HUES6 (cell line): Measurements from ENCODE around the gene PRKG2.

ENCODE experiments used
- H3K27ac ChIP-seq: 2 replicates; pipeline ENCODE4 v1.7.0; 2013; ENCODE audit warnings: low read depth, mild to moderate bottlenecking, low read length, inconsistent platforms
- H3K27me3 ChIP-seq: 2 replicates; pipeline ENCODE4 v1.6.1; 2013; ENCODE audit warnings: low read length; ENCODE audit not compliant: control insufficient read depth, insufficient read depth
- H3K36me3 ChIP-seq: 2 replicates; pipeline ENCODE4 v1.6.1; 2013; ENCODE audit warnings: low read length; ENCODE audit not compliant: control insufficient read depth, insufficient read depth
- H3K4me1 ChIP-seq: 2 replicates; pipeline ENCODE4 v1.6.1; 2013; ENCODE audit warnings: low read length; ENCODE audit not compliant: control insufficient read depth, insufficient read depth
- H3K4me3 ChIP-seq: 2 replicates; pipeline ENCODE4 v1.5.1; 2013; ENCODE audit warnings: low read depth, low read length
- H3K9ac ChIP-seq: one replicate; pipeline ENCODE4 v1.6.1; 2013; ENCODE audit warnings: mild to moderate bottlenecking, low read length
- H3K9me3 ChIP-seq: 2 replicates; pipeline ENCODE4 v1.6.1; 2013; ENCODE audit warnings: low read depth, low read length; ENCODE audit not compliant: control insufficient read depth, insufficient read depth

Gene PRKG2

DNA sequence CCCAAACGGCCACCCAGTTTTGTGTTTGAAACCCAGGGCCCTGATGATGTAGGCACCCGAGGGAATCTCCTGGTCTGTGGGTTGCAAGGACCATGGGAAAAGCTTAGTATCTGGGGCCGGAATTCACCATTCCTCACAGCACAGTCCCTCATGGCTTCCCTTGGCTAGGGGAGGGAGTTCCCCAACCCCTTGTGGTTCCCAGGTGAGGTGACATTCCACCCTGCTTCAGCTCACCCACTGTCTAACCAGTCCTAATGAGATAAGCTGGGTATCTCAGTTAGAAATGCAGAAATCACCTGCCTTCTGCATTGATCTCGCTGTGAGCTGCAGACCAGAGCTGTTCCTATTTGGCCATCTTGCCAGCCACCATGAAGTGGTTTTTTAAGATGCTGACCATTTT is 84.0 kb downstream of the PRKG2 start:
- Histone ChIP-seq H3K27me3 (no peaks in the 10 kb centered on the region), H3K4me1 (peaks cover 10% of the 10 kb centered on the region), H3K4me3 (no peak overlapping the region), H3K27ac (no peak overlapping the region), H3K9me3 (no peaks in the 10 kb centered on the region), H3K9ac (no peak overlapping the region), H3K36me3 (no peaks in the 10 kb centered on the region)

- H3K4me1 ChIP-seq, result peaks cover 10% of the 10 kb centered on the region
- H3K36me3 ChIP-seq, result no peaks in the 10 kb centered on the region
- H3K9ac ChIP-seq, result peak overlapping the region; percentile 31
- H3K27ac ChIP-seq, result no peak overlapping the region
- H3K27me3 ChIP-seq, result no peaks in the 10 kb centered on the region
- H3K4me3 ChIP-seq, result no peak overlapping the region
- no peaks in the 10 kb centered on the region for H3K9me3 ChIP-seq
These were observed 84.5 kb downstream of the PRKG2 start for GRCh38 chr4:81130569-81130968.

DNA sequence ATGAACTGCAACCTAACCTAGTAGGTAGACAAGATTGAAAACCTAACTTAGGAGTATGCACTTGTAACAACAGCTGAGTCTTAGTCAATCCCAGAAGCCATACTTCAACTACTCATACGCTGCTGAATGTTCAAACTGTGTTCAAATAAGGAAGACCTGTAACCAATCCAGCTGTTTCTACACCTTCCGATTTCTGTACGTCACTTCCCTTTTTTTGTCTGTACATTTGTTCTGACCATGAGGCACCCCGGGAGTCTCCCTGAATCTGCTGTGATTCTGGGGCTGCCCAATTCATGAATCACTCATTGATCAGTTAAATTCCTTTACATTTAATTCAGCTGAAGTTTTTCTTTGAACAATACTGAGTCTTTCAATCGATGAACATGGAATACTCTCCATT is 95.0 kb downstream of the PRKG2 start:
- no peaks in the 10 kb centered on the region for H3K4me1 ChIP-seq
- H3K9ac ChIP-seq, result no peak overlapping the region
- no peaks in the 10 kb centered on the region for H3K36me3 ChIP-seq
- no peak overlapping the region for H3K27ac ChIP-seq
- no peaks in the 10 kb centered on the region for H3K9me3 ChIP-seq
- no peak overlapping the region for H3K4me3 ChIP-seq
- no peaks in the 10 kb centered on the region for H3K27me3 ChIP-seq

DNA sequence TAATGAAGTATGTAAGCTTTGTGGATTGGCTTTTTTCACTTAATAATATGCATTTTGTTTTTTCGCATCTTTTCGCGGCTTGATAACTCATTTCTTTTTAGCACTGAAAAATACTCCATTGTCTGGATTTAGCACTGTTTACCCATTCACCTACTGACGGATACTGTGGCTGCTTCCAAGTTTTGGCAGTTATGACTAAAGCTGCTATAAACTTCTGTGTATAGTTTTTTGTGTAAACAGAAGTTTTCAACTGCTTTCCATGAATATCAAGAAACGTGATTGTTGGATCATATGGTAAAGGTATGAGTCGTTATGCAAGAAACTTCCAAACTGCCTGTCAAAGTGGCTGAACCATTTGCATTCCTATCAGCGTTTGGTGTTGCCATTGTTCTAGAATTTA is 96.9 kb downstream of the PRKG2 start:
- Histone ChIP-seq H3K27me3 (no peaks in the 10 kb centered on the region), H3K4me1 (no peaks in the 10 kb centered on the region), H3K27ac (no peak overlapping the region), H3K9me3 (no peaks in the 10 kb centered on the region), H3K9ac (no peak overlapping the region), H3K36me3 (no peaks in the 10 kb centered on the region), H3K4me3 (no peak overlapping the region)

- H3K9me3 ChIP-seq, result no peaks in the 10 kb centered on the region
- H3K36me3 ChIP-seq, result no peaks in the 10 kb centered on the region
- no peak overlapping the region for H3K9ac ChIP-seq
- H3K4me3 ChIP-seq, result no peak overlapping the region
- no peaks in the 10 kb centered on the region for H3K27me3 ChIP-seq
- H3K4me1 ChIP-seq, result no peaks in the 10 kb centered on the region
- H3K27ac ChIP-seq, result no peak overlapping the region
These were observed 98.5 kb downstream of the PRKG2 start for GRCh38 chr4:81116566-81116965.

GRCh38 chr4:81113024-81113423 is 102.0 kb downstream of the PRKG2 start:
- Histone ChIP-seq H3K4me3 (no peak overlapping the region), H3K27ac (no peak overlapping the region), H3K4me1 (no peaks in the 10 kb centered on the region), H3K36me3 (no peaks in the 10 kb centered on the region), H3K9ac (no peak overlapping the region), H3K27me3 (no peaks in the 10 kb centered on the region), H3K9me3 (no peaks in the 10 kb centered on the region)

- Histone ChIP-seq H3K4me3 (no peak overlapping the region), H3K9ac (no peak overlapping the region), H3K27ac (no peak overlapping the region), H3K27me3 (no peaks in the 10 kb centered on the region), H3K36me3 (no peaks in the 10 kb centered on the region), H3K4me1 (no peaks in the 10 kb centered on the region), H3K9me3 (no peaks in the 10 kb centered on the region)
These were observed 105.7 kb downstream of the PRKG2 start for GRCh38 chr4:81109356-81109755.

DNA sequence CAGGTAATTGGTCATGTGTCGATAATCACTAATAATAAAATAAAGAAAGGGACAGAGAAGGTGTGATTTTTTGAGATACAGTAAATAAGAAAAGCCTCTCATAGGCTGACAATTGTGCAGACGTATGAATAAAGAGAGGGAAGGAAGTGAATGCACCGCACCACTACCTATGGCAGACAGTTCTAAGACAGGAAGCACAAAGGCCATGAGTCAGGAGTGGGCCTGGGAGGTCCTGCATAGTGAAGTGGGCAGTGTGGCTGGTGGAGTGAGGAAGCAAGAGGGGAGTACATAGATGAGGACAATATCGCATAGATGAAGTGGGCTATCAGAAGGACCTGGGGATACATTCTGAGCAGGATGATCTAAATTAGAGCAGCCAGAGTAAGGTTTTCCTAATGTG is 108.9 kb downstream of the PRKG2 start:
- Histone ChIP-seq H3K27me3 (no peaks in the 10 kb centered on the region), H3K27ac (no peak overlapping the region), H3K9ac (no peak overlapping the region), H3K36me3 (no peaks in the 10 kb centered on the region), H3K9me3 (no peaks in the 10 kb centered on the region), H3K4me1 (no peaks in the 10 kb centered on the region), H3K4me3 (no peak overlapping the region)

GRCh38 chr4:81102107-81102506 is 112.9 kb downstream of the PRKG2 start:
- no peaks in the 10 kb centered on the region for H3K36me3 ChIP-seq
- no peak overlapping the region for H3K4me3 ChIP-seq
- H3K4me1 ChIP-seq, result no peaks in the 10 kb centered on the region
- H3K9me3 ChIP-seq, result no peaks in the 10 kb centered on the region
- no peak overlapping the region for H3K9ac ChIP-seq
- no peak overlapping the region for H3K27ac ChIP-seq
- no peaks in the 10 kb centered on the region for H3K27me3 ChIP-seq

DNA sequence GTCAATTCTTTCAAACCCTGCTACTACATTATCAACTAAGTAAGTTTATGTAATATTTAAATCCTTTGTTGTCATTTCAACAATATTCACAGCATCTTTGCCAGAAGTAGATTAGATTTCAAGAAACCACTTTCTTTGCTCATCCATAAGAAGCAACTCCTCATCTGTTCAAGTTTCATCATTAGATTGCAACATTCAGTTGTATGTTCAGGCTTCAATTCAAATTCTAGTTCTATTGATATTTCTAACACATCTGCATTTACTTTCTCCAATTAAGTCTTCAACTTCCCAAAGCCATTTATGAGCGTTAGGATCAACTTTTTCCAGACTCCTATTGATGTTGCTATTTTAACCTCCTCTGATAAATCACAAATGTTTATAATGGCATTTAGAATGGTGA is 118.5 kb downstream of the PRKG2 start:
- Histone ChIP-seq H3K4me1 (no peaks in the 10 kb centered on the region), H3K4me3 (no peak overlapping the region), H3K9me3 (no peaks in the 10 kb centered on the region), H3K27ac (no peak overlapping the region), H3K27me3 (no peaks in the 10 kb centered on the region), H3K9ac (no peak overlapping the region), H3K36me3 (no peaks in the 10 kb centered on the region)

DNA sequence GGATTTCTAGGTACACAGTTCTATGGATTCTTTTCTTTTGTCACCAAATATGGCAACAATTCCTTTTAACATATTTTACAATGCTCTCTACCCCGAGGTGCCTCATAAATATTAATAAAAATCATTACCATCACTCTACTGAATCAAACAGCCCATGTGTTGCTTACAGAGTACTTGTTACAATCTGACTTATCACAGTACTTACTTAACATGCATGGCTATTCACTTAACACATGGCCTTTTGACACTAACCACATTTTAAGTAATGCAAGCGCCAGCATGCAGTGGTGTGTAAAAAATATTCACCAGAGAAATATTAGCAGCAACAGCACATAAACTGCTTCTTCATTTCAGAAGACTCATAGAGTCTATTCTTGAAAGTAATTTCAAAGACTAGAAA is 119.6 kb downstream of the PRKG2 start:
- Histone ChIP-seq H3K36me3 (no peaks in the 10 kb centered on the region), H3K9me3 (no peaks in the 10 kb centered on the region), H3K9ac (no peak overlapping the region), H3K27me3 (no peaks in the 10 kb centered on the region), H3K4me1 (no peaks in the 10 kb centered on the region), H3K27ac (no peak overlapping the region), H3K4me3 (no peak overlapping the region)

DNA sequence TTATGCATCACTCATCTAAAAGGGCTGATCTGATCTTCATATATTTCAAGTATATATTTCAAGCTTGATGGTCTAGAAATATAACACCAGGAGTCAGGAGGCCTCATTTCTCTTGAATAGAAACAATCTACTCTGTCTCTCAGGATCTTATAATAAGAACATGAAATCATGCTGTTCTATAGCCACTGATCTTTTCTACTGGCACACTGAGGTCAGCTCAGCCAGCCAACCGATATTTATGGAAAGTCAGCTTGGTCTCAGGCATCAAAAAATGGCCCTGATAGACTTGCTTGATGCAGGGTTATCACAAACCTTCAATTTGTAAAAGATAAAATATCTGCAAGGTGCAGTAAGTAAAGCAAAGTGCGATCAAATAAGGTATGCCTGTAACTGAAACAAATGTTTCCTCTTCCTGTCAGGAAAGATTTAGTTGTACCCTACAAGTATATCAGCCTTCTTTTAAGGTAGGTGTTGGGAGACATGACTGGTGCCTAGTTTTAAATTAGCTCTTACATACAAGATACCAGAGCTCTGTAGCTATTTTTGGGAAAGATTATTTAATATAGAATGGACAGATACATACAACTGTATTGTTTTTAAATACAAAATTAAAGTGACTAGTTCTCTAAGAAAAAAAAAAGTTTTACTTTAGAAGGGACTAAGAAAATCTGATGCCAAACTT is 121.2 kb downstream of the PRKG2 start:
- no peak overlapping the region for H3K4me3 ChIP-seq
- no peak overlapping the region for H3K27ac ChIP-seq
- no peaks in the 10 kb centered on the region for H3K4me1 ChIP-seq
- no peaks in the 10 kb centered on the region for H3K9me3 ChIP-seq
- no peaks in the 10 kb centered on the region for H3K27me3 ChIP-seq
- no peak overlapping the region for H3K9ac ChIP-seq
- H3K36me3 ChIP-seq, result no peaks in the 10 kb centered on the region
